K562 (cell line): Measurements from ENCODE around the gene PGP. TPM values are rescaled to one million over a fixed set of nuclear protein-coding genes. Genes with fewer than 3 reads are reported as not detected.

ENCODE experiments used
- ATAC-seq: fragments of 200-7000 bp; cut with Tn5 transposase; 3 replicates; pipeline ENCODE4 v1.9.1; 2020; ENCODE audit warnings: moderate library complexity
- BruUV-seq: library from RNA; stranded (reverse); fragments of 400-500 nt; replicated peaks from 2 replicates; lab custom pipeline; 2021; lab: Mats Ljungman, UMichigan
- CTCF ChIA-PET: fragments of 300-600 bp; formaldehyde crosslinking; extraction: SDS; loops from one replicate; lab custom pipeline; 2021; ENCODE audit warnings: low intra/inter-chr PET ratio; lab: Yijun Ruan, JAX
- POLR2A ChIA-PET: fragments of 300-600, 350-650 bp; sonication (Branson Sonifier 250); formaldehyde crosslinking; extraction: SDS; loops from one replicate; lab custom pipeline; 2021; ENCODE audit warnings: antibody characterized with exemption, inconsistent platforms; lab: Yijun Ruan, JAX
- DNase-seq, 4 experiments: peaks; one replicate each; pipeline versions ENCODE4 v3.0.0 to v3.0.0-alpha.2; 2011 to 2018; ENCODE audit warnings: low spot score in 3 of 4, mixed read lengths in 3 of 4; ENCODE audit errors: extremely low read depth in 1 of 4
- FAIRE-seq: peaks from 2 replicates; lab custom pipeline; 2011; peaks lifted over from hg19 to GRCh38; lab: Jason Lieb, UNC
- H2AFZ ChIP-seq: 2 replicates; pipeline ENCODE4 v1.6.0; 2011; ENCODE audit warnings: low read depth, low read length, control low read depth, inconsistent platforms
- H3K27ac ChIP-seq: fragments of 200-600 bp; 3 replicates; pipeline ENCODE4 v1.8.0; 2011; ENCODE audit warnings: low read depth, mild to moderate bottlenecking, control low read depth, inconsistent platforms, low read length, moderate library complexity, mixed read lengths; ENCODE audit errors: extremely low read depth
- H3K27me3 ChIP-seq, 2 experiments: fragments of 300-600 bp in 1 of 2; 2 replicates in 1 of 2; 3 replicates in 1 of 2; pipeline versions ENCODE4 v1.6.0 to v1.8.0; 2011; ENCODE audit warnings: inconsistent platforms in 2 of 2, low read length in 2 of 2, mild to moderate bottlenecking in 1 of 2, mixed read lengths in 1 of 2, moderate library complexity in 1 of 2; ENCODE audit not compliant: control insufficient read depth in 2 of 2, insufficient read depth in 2 of 2
- H3K36me3 ChIP-seq: fragments of 300-600 bp; 3 replicates; pipeline ENCODE4 v1.8.0; 2011; ENCODE audit warnings: mild to moderate bottlenecking, low read length, inconsistent platforms; ENCODE audit not compliant: control insufficient read depth, insufficient read depth
- H3K4me1 ChIP-seq, 2 experiments: fragments of 200-600 bp in 1 of 2; replicated peaks in 1 of 2; 2 replicates in 1 of 2; 3 replicates in 1 of 2; pipeline versions ENCODE4 v1.5.1 to v1.8.0; 2011; ENCODE audit warnings: inconsistent platforms in 2 of 2, low read length in 2 of 2, mild to moderate bottlenecking in 1 of 2, mixed read lengths in 1 of 2, moderate library complexity in 1 of 2; ENCODE audit not compliant: control insufficient read depth in 2 of 2, insufficient read depth in 2 of 2
- H3K4me2 ChIP-seq: 2 replicates; pipeline ENCODE4 v1.6.1; 2011; ENCODE audit warnings: low read length, control low read depth, inconsistent platforms, mixed read lengths; ENCODE audit not compliant: insufficient read depth
- H3K4me3 ChIP-seq: fragments of 200-600 bp; sonication (generic), shearing (Covaris generic); 2 replicates; pipeline ENCODE4 v1.5.1; 2016; ENCODE audit warnings: control low read depth, inconsistent platforms
- H3K79me2 ChIP-seq: fragments of 200-600 bp; 3 replicates; pipeline ENCODE4 v1.8.0; 2011; ENCODE audit warnings: low read length, inconsistent platforms; ENCODE audit not compliant: control insufficient read depth, insufficient read depth
- H3K9ac ChIP-seq, 2 experiments: 2 replicates each; pipeline versions ENCODE4 v1.6.0 to v1.6.1; 2011; ENCODE audit warnings: low read depth in 2 of 2, low read length in 2 of 2, control low read depth in 1 of 2, inconsistent platforms in 1 of 2, mild to moderate bottlenecking in 1 of 2, mixed read lengths in 1 of 2; ENCODE audit not compliant: insufficient read depth in 1 of 2
- H3K9me1 ChIP-seq: one replicate; pipeline ENCODE4 v1.6.0; 2011; ENCODE audit warnings: inconsistent platforms, mild to moderate bottlenecking, low read length, moderate library complexity; ENCODE audit not compliant: control insufficient read depth, insufficient read depth
- H3K9me3 ChIP-seq: replicated peaks from 2 replicates; pipeline ENCODE4 v1.5.1; 2011; ENCODE audit warnings: low read depth, low read length, inconsistent platforms; ENCODE audit not compliant: control insufficient read depth, insufficient read depth
- H4K20me1 ChIP-seq: replicated peaks from 2 replicates; pipeline ENCODE4 v1.6.1; 2011; ENCODE audit warnings: low read length, inconsistent platforms, mixed read lengths; ENCODE audit not compliant: control insufficient read depth, insufficient read depth
- CC2D1A ChIP-seq: fragments of 450-650 bp; IDR thresholded peaks from 2 replicates; pipeline ENCODE4 v1.6.1; 2017; ENCODE audit warnings: mild to moderate bottlenecking
- CCNT2 ChIP-seq: IDR thresholded peaks from 2 replicates; pipeline ENCODE4 v1.6.1; 2011; ENCODE audit warnings: borderline replicate concordance, low read depth, mild to moderate bottlenecking, moderate library complexity, mixed read lengths, low read length; ENCODE audit not compliant: insufficient read length; ENCODE audit errors: extremely low read depth
- POLR2G ChIP-seq: fragments of 200-400 bp; formaldehyde crosslinking; IDR thresholded peaks from 2 replicates; pipeline ENCODE4 v1.6.1; 2017; ENCODE audit warnings: low read depth, mild to moderate bottlenecking, antibody characterized with exemption, low read length, moderate library complexity
- RBFOX2 ChIP-seq: fragments of 200-400 bp; formaldehyde crosslinking; IDR thresholded peaks from 2 replicates; pipeline ENCODE4 v1.6.1; 2017; ENCODE audit warnings: low read depth, mild to moderate bottlenecking, low read length, moderate library complexity
- RBM22 ChIP-seq: fragments of 200-400 bp; formaldehyde crosslinking; IDR thresholded peaks from 2 replicates; pipeline ENCODE4 v1.6.1; 2018; ENCODE audit warnings: low read length, low read depth; ENCODE audit not compliant: poor library complexity, severe bottlenecking
- ZBTB33 ChIP-seq: sonication (generic); formaldehyde crosslinking; IDR thresholded peaks from 2 replicates; pipeline ENCODE4 v1.8.1; 2023; ENCODE audit warnings: mild to moderate bottlenecking, missing genetic modification reagents
- ZNF584 ChIP-seq: fragments of 200-800 bp; sonication (Bioruptor generic); IDR thresholded peaks from 2 replicates; pipeline ENCODE4 v1.6.1; 2016; ENCODE audit warnings: low read depth, mild to moderate bottlenecking, missing genetic modification characterization, missing compliant biosample characterization
- WGBS: fragments of 100-300 bp; shearing (Covaris generic); methylation state at CpG from one replicate; pipeline ENCODE4 v1.1.6; 2016; ENCODE audit warnings: low coverage, mixed read lengths; ENCODE audit not compliant: insufficient coverage; ENCODE audit errors: missing lambda C conversion rate; 5-methylcytosine and 5-hydroxymethylcytosine counted together
- in situ Hi-C: fragments of 300-500 bp; cut with MboI; formaldehyde crosslinking; loops from 4 replicates; pipeline ENCODE4 v1.15.0; 2018; ENCODE audit warnings: inconsistent platforms, mixed read lengths
- intact Hi-C: fragments of 100-400 bp; cut with micrococcal nuclease; formaldehyde crosslinking; loops from 2 replicates; pipeline ENCODE4 v1.14.2; 2022
- polyA plus RNA-seq, 8 experiments: library from polyadenylated mRNA; depleted of rRNA in 4 of 8; stranded (reverse) in 5 of 8; unstranded in 3 of 8; fragments of >200 nt; fragmentation: Nextera tagmentation in 2 of 8; fragmentation: Illumina TruSeq in 1 of 8; extraction: Ambion mirVana in 2 of 8; extraction: Trizol in 1 of 8; gene quantifications; 2 replicates each; pipeline versions ENCODE4 v1.2.1 to v1.2.3, GENCODE V29; 2011 to 2014; ENCODE audit warnings: inconsistent platforms in 1 of 8, missing spikeins in 1 of 8
- total RNA-seq, 7 experiments: library from RNA; depleted of rRNA in 6 of 7; stranded (reverse); fragments of >200 nt in 6 of 7; fragmentation: Illumina TruSeq in 2 of 7; extraction: Trizol in 2 of 7; gene quantifications; 2 replicates each; pipeline versions ENCODE4 v1.2.1 to v1.2.3, GENCODE V29; 2011 to 2021; ENCODE audit warnings: low replicate concordance in 1 of 7
- TF ChIP-seq, protein P1 (sequence below), 3 experiments: IDR thresholded peaks in 2 of 3; conservative IDR thresholded peaks in 1 of 3; 2 replicates each; pipeline ENCODE4 v1.5.1; 2011 to 2012; ENCODE audit warnings: low read length in 3 of 3, mild to moderate bottlenecking in 3 of 3, control low read depth in 2 of 3, improper control_type of control experiment in 1 of 3, inconsistent platforms in 1 of 3, low read depth in 1 of 3, mixed read lengths in 1 of 3, moderate library complexity in 1 of 3; ENCODE audit not compliant: insufficient read depth in 2 of 3

PGP gene
- total and polyA plus RNA-seq, 9 of the 15 experiments (the other 6 are each of a cell fraction or from before 2014, with no cell fraction given), result 1.1 to 57.6 (median 19.6) TPM

DNA sequence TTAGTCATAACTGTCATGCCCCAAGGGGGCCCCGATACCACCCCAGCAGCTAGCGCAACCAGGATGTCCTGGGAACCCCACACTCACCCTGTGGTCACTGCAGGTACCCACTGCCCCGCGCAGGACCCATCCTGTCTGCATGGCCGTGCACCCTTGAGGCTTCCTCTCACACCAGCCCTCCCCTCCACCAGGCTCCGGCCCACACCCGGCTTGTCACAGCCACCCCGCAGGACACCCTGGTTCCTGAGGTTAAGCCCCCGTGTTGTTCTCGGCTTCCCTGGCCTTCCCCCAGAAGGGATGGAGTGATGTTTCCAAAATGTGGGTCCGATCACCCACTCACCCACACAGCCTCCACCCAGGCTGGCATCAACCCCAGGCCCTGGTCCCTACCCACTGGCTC is 29.1 kb upstream of the PGP start:
- ATAC-seq (no peak), FAIRE-seq (no peak), DNase-seq (no peak)
- intact Hi-C loops, result no loop called here
- 98% methylated on average over 10 of the region's 11 CpGs for WGBS
- Histone ChIP-seq H2AFZ (no peak overlapping the region), H3K4me2 (no peak overlapping the region), H3K79me2 (peaks cover 22% of the 10 kb centered on the region), H3K9ac (no peak overlapping the region; a peak in 1 of 4 replicates), H3K27ac (no peak overlapping the region), H3K27me3 (no peaks in the 10 kb centered on the region), H3K9me1 (no peaks in the 10 kb centered on the region), H3K4me1 (peaks cover 0 to 40% of the 10 kb centered on the region in 2 experiments; a peak in 2 of 5 replicates), H3K9me3 (no peaks in the 10 kb centered on the region), H4K20me1 (no peaks in the 10 kb centered on the region), H3K36me3 (peaks cover 74% of the 10 kb centered on the region; the same call in 2 of the 3 replicates), H3K4me3 (no peak overlapping the region)
- in situ Hi-C loops, result no loop called here
- BruUV-seq, result no TSS peak
- ChIA-PET POLR2A (interaction anchor here (0.6 to 3.2 kb wide), 2 partner anchors 12 to 29 kb away, joined by 5 to 19 read pairs; partner anchors contain the start of gene PGP), CTCF (no interaction called here)
- TF ChIP-seq ZNF584, result no peak
- 0 out of 2 replicates have a peak, but pooled peaks have one; percentile 19 for TF ChIP-seq POLR2G

GRCh38 chr16:2243031-2243528 is 28.4 kb upstream of the PGP start:
- Histone ChIP-seq H4K20me1 (no peaks in the 10 kb centered on the region), H3K27me3 (no peaks in the 10 kb centered on the region), H3K27ac (no peak overlapping the region), H3K36me3 (peaks cover 74% of the 10 kb centered on the region; the same call in 2 of the 3 replicates), H2AFZ (no peak overlapping the region), H3K4me3 (no peak overlapping the region), H3K9me3 (no peaks in the 10 kb centered on the region), H3K4me1 (peaks cover 0 to 47% of the 10 kb centered on the region in 2 experiments; a peak in 2 of 5 replicates), H3K9me1 (no peaks in the 10 kb centered on the region), H3K9ac (no peak overlapping the region; a peak in 1 of 4 replicates), H3K79me2 (peaks cover 15% of the 10 kb centered on the region), H3K4me2 (no peak overlapping the region)
- ChIA-PET CTCF (no interaction called here), POLR2A (interaction anchor here (0.6 to 6.6 kb wide), 3 partner anchors 8 to 29 kb away, joined by 5 to 39 read pairs (median 19); partner anchors contain the start of genes ECI1 and PGP)
- 93% methylated on average over 18 of the region's 19 CpGs for WGBS
- ATAC-seq (no peak), FAIRE-seq (no peak), DNase-seq (peak in 1 of 4 experiments; percentile 32)
- in situ Hi-C loops, result no loop called here
- intact Hi-C loops, result no loop called here
- no TSS peak for BruUV-seq
- peak; percentile 90 for TF ChIP-seq ZBTB33
- peak; percentile 57 for TF ChIP-seq RBM22
- no peak for TF ChIP-seq CC2D1A
- TF ChIP-seq, protein P1, sequence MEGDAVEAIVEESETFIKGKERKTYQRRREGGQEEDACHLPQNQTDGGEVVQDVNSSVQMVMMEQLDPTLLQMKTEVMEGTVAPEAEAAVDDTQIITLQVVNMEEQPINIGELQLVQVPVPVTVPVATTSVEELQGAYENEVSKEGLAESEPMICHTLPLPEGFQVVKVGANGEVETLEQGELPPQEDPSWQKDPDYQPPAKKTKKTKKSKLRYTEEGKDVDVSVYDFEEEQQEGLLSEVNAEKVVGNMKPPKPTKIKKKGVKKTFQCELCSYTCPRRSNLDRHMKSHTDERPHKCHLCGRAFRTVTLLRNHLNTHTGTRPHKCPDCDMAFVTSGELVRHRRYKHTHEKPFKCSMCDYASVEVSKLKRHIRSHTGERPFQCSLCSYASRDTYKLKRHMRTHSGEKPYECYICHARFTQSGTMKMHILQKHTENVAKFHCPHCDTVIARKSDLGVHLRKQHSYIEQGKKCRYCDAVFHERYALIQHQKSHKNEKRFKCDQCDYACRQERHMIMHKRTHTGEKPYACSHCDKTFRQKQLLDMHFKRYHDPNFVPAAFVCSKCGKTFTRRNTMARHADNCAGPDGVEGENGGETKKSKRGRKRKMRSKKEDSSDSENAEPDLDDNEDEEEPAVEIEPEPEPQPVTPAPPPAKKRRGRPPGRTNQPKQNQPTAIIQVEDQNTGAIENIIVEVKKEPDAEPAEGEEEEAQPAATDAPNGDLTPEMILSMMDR (IDR thresholded peaks at IDR 0.05 in 2 of 3, conservative IDR thresholded peaks at IDR 0.05 in 1 of 3; ENCODE audit: insufficient read depth in 2 of 3, low read depth in 1 of 3, low read length in 3 of 3), result peak in 2 of 3 experiments; percentile 26 to 59; a peak in 4 of 6 replicates
- no peak for TF ChIP-seq CCNT2
- TF ChIP-seq POLR2G, result peak; percentile 76
- TF ChIP-seq RBFOX2, result peak; percentile 55; the same call in 1 of the 2 replicates
